Measurements from ENCODE around the gene TRIP10. TPM values are rescaled to one million over a fixed set of nuclear protein-coding genes. Genes with fewer than 3 reads are reported as not detected.

TRIP10 gene
- total and polyA plus RNA-seq, 2 of the 13 experiments (the other 11 are each of a cell fraction or from before 2014, with no cell fraction given) = 32.5 to 33.2 TPM

DNA sequence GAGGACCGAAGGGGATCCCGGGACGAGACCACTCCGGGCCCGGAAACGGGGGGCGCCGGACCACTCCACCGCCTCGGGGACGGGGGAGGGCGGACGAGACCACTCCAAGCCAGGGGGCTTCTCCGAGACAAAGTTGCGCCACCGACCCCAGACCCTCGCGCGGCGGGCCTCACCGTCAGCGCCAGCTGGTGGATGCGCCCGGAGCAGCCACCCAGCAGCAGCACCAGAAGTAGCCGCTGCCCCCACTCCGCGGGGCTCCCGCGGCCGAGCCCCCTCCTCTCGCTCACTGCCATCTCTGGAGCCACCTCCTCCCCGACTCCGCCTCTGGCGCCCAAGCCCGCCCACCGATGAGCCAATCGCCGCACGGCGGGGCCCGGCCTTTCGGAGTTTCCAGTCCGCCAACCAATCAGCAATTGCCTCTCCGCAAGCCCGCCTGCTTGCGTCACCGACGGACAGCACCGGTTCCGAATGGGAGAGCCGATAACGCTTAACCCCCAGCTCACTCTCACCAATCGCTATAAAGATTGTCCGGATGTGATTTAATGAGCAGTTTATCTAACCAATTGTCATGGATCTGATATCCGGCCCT, 2.1 kb upstream of the TRIP10 start, which contains the start of gene GPR108 (continued):
- TF ChIP-seq, protein P1, sequence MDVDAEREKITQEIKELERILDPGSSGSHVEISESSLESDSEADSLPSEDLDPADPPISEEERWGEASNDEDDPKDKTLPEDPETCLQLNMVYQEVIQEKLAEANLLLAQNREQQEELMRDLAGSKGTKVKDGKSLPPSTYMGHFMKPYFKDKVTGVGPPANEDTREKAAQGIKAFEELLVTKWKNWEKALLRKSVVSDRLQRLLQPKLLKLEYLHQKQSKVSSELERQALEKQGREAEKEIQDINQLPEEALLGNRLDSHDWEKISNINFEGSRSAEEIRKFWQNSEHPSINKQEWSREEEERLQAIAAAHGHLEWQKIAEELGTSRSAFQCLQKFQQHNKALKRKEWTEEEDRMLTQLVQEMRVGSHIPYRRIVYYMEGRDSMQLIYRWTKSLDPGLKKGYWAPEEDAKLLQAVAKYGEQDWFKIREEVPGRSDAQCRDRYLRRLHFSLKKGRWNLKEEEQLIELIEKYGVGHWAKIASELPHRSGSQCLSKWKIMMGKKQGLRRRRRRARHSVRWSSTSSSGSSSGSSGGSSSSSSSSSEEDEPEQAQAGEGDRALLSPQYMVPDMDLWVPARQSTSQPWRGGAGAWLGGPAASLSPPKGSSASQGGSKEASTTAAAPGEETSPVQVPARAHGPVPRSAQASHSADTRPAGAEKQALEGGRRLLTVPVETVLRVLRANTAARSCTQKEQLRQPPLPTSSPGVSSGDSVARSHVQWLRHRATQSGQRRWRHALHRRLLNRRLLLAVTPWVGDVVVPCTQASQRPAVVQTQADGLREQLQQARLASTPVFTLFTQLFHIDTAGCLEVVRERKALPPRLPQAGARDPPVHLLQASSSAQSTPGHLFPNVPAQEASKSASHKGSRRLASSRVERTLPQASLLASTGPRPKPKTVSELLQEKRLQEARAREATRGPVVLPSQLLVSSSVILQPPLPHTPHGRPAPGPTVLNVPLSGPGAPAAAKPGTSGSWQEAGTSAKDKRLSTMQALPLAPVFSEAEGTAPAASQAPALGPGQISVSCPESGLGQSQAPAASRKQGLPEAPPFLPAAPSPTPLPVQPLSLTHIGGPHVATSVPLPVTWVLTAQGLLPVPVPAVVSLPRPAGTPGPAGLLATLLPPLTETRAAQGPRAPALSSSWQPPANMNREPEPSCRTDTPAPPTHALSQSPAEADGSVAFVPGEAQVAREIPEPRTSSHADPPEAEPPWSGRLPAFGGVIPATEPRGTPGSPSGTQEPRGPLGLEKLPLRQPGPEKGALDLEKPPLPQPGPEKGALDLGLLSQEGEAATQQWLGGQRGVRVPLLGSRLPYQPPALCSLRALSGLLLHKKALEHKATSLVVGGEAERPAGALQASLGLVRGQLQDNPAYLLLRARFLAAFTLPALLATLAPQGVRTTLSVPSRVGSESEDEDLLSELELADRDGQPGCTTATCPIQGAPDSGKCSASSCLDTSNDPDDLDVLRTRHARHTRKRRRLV (CRISPR knock-in tag; IDR thresholded peaks at IDR 0.05) = no peak
- TF ChIP-seq, protein P2, sequence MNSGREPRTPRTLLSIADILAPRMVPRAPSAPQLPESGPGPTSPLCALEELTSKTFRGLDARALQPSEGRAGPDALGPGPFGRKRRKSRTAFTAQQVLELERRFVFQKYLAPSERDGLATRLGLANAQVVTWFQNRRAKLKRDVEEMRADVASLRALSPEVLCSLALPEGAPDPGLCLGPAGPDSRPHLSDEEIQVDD (CRISPR knock-in tag; IDR thresholded peaks at IDR 0.05; ENCODE audit: borderline replicate concordance) = 0 out of 2 replicates have a peak, but pooled peaks have one; percentile 47
- TF ChIP-seq ASH2L (IDR thresholded peaks at IDR 0.05; ENCODE audit: insufficient read length, low read depth, low read length) (peak; percentile 64), GABPB1 (CRISPR knock-in tag; IDR thresholded peaks at IDR 0.05) (peak; percentile 88), KLF6 (CRISPR knock-in tag; IDR thresholded peaks at IDR 0.05) (no peak), ZNF543 (CRISPR knock-in tag; IDR thresholded peaks at IDR 0.05) (no peak; the same call in 1 of the 2 replicates), ZNF616 (CRISPR knock-in tag; IDR thresholded peaks at IDR 0.05; ENCODE audit: low read depth) (no peak), SUZ12 (IDR thresholded peaks at IDR 0.05; ENCODE audit: low read depth, low read length) (no peak), ZNF468 (CRISPR knock-in tag; IDR thresholded peaks at IDR 0.05) (no peak), PHF21A (CRISPR knock-in tag; IDR thresholded peaks at IDR 0.05) (no peak), ZNF549 (CRISPR knock-in tag; IDR thresholded peaks at IDR 0.05) (no peak), RFX5 (IDR thresholded peaks at IDR 0.05; ENCODE audit: low read depth, low read length) (peak; percentile 71), ZNF350 (CRISPR knock-in tag; IDR thresholded peaks at IDR 0.05; ENCODE audit: borderline replicate concordance, low read depth) (peak; percentile 11; the same call in 1 of the 2 replicates), PCBP1 (IDR thresholded peaks at IDR 0.05; ENCODE audit: borderline replicate concordance, low read depth, low read length) (peak; percentile 96; the same call in 1 of the 2 replicates), SNAI1 (CRISPR knock-in tag; IDR thresholded peaks at IDR 0.05; ENCODE audit: borderline replicate concordance) (no peak), RBFOX2 (IDR thresholded peaks at IDR 0.05; ENCODE audit: low read depth, low read length) (peak; percentile 89), RNF2 (conservative IDR thresholded peaks at IDR 0.05; ENCODE audit: low read depth) (no peak), ERF (CRISPR knock-in tag; IDR thresholded peaks at IDR 0.05) (no peak), TBL1XR1 (IDR thresholded peaks at IDR 0.05; ENCODE audit: borderline replicate concordance, low read length, partially characterized antibody) (peak; percentile 13), SCMH1 (CRISPR knock-in tag; IDR thresholded peaks at IDR 0.05; ENCODE audit: borderline replicate concordance) (no peak), FOXK2 (IDR thresholded peaks at IDR 0.05) (peak; percentile 100), MED1 (CRISPR knock-in tag; IDR thresholded peaks at IDR 0.05) (no peak)
- TF ChIP-seq, protein P3, sequence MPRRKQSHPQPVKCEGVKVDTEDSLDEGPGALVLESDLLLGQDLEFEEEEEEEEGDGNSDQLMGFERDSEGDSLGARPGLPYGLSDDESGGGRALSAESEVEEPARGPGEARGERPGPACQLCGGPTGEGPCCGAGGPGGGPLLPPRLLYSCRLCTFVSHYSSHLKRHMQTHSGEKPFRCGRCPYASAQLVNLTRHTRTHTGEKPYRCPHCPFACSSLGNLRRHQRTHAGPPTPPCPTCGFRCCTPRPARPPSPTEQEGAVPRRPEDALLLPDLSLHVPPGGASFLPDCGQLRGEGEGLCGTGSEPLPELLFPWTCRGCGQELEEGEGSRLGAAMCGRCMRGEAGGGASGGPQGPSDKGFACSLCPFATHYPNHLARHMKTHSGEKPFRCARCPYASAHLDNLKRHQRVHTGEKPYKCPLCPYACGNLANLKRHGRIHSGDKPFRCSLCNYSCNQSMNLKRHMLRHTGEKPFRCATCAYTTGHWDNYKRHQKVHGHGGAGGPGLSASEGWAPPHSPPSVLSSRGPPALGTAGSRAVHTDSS (CRISPR knock-in tag; conservative IDR thresholded peaks at IDR 0.05) = no peak
- TF ChIP-seq, protein P4, sequence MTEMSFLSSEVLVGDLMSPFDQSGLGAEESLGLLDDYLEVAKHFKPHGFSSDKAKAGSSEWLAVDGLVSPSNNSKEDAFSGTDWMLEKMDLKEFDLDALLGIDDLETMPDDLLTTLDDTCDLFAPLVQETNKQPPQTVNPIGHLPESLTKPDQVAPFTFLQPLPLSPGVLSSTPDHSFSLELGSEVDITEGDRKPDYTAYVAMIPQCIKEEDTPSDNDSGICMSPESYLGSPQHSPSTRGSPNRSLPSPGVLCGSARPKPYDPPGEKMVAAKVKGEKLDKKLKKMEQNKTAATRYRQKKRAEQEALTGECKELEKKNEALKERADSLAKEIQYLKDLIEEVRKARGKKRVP (CRISPR knock-in tag; IDR thresholded peaks at IDR 0.05) = no peak

Measured in HepG2 (cell line).